GM23248 (cell line): ENCODE results near the gene IRX2. TPM values are rescaled to one million over a fixed set of nuclear protein-coding genes. Genes with fewer than 3 reads are reported as not detected.
A peak's percentile ranks its signal among the peaks of the same experiment; 100 is the strongest.

ENCODE experiments used
- DNase-seq: peaks from one replicate; pipeline ENCODE4 v3.0.0-alpha.2; 2015
- H2AFZ ChIP-seq: fragments of 200-600 bp; sonication (generic); 2 replicates; pipeline ENCODE4 v1.6.1; 2016; ENCODE audit warnings: antibody characterized with exemption
- H3F3A ChIP-seq: fragments of 200-600 bp; sonication (generic); 2 replicates; pipeline ENCODE4 v1.6.1; 2016; ENCODE audit warnings: mild to moderate bottlenecking, antibody characterized with exemption, mixed run types; ENCODE audit not compliant: insufficient read depth
- H3K27ac ChIP-seq: fragments of 200-600 bp; sonication (generic); 2 replicates; pipeline ENCODE4 v1.5.1; 2016; ENCODE audit warnings: mild to moderate bottlenecking
- H3K27me3 ChIP-seq: fragments of 200-600 bp; sonication (generic); replicated peaks from 2 replicates; pipeline ENCODE4 v1.6.1; 2016; ENCODE audit warnings: mild to moderate bottlenecking; ENCODE audit not compliant: insufficient read depth
- H3K36me3 ChIP-seq: fragments of 200-600 bp; sonication (generic); 2 replicates; pipeline ENCODE4 v1.6.1; 2016; ENCODE audit warnings: low read depth, mild to moderate bottlenecking
- H3K4me1 ChIP-seq: fragments of 200-600 bp; sonication (generic); 2 replicates; pipeline ENCODE4 v1.6.1; 2016; ENCODE audit warnings: mild to moderate bottlenecking; ENCODE audit not compliant: insufficient read depth
- H3K4me2 ChIP-seq: fragments of 200-600 bp; sonication (generic); one replicate; pipeline ENCODE4 v1.6.1; 2016; ENCODE audit warnings: mild to moderate bottlenecking; ENCODE audit not compliant: unreplicated experiment
- H3K4me3 ChIP-seq: fragments of 200-600 bp; sonication (generic); 2 replicates; pipeline ENCODE4 v1.5.1; 2016; ENCODE audit warnings: mild to moderate bottlenecking
- H3K79me2 ChIP-seq: fragments of 200-600 bp; sonication (generic); 2 replicates; pipeline ENCODE4 v1.6.1; 2016; ENCODE audit warnings: mild to moderate bottlenecking; ENCODE audit not compliant: insufficient read depth
- H3K9ac ChIP-seq: fragments of 200-600 bp; sonication (generic); 2 replicates; pipeline ENCODE4 v1.6.1; 2016; ENCODE audit warnings: mild to moderate bottlenecking
- H3K9me2 ChIP-seq: fragments of 200-600 bp; sonication (generic); 2 replicates; pipeline ENCODE4 v1.6.1; 2016; ENCODE audit warnings: mixed run types, mild to moderate bottlenecking, moderate library complexity; ENCODE audit not compliant: insufficient read depth
- H3K9me3 ChIP-seq: fragments of 200-600 bp; sonication (generic); one replicate; pipeline ENCODE4 v1.6.1; 2017; ENCODE audit warnings: low read depth
- H4K20me1 ChIP-seq: fragments of 200-600 bp; sonication (generic); 2 replicates; pipeline ENCODE4 v1.6.0; 2016; ENCODE audit not compliant: insufficient read depth
- EZH2 ChIP-seq: fragments of 200-600 bp; sonication (generic); IDR thresholded peaks from 2 replicates; pipeline ENCODE4 v1.6.1; 2018; ENCODE audit warnings: antibody characterized with exemption, mild to moderate bottlenecking; ENCODE audit not compliant: insufficient read depth, poor library complexity, severe bottlenecking
- EZH2phosphoT487 ChIP-seq: fragments of 200-600 bp; sonication (generic); IDR thresholded peaks from 2 replicates; pipeline ENCODE4 v1.6.1; 2018; ENCODE audit warnings: antibody characterized with exemption, moderate library complexity, mild to moderate bottlenecking, low read depth; ENCODE audit not compliant: insufficient read depth
- WGBS, 2 experiments: methylation state at CpG; one replicate each; pipeline ENCODE4 v1.1.6; 2015 to 2017; ENCODE audit warnings: low lambda C conversion rate in 2 of 2, low coverage in 1 of 2; ENCODE audit errors: missing lambda C conversion rate in 2 of 2; 5-methylcytosine and 5-hydroxymethylcytosine counted together
- in situ Hi-C: fragments of 300-500 bp; cut with MboI; formaldehyde crosslinking; loops from 2 replicates; pipeline ENCODE4 v1.15.0; 2020
- polyA plus RNA-seq: library from polyadenylated mRNA; unstranded; fragments of >200 nt; fragmentation: Nextera tagmentation; extraction: Ambion mirVana; gene quantifications from 2 replicates; pipeline ENCODE4 v1.2.1, GENCODE V29; 2016
- total RNA-seq: library from RNA; depleted of rRNA; stranded (reverse); fragments of >200 nt; shearing (Covaris generic); gene quantifications from 2 replicates; pipeline ENCODE4 v1.2.3, GENCODE V29; 2014; rRNA removed

Gene IRX2
- total RNA-seq (30.6 and 38.1 TPM in 2 replicates), polyA plus RNA-seq (6.1 TPM in 2 replicates)

DNA sequence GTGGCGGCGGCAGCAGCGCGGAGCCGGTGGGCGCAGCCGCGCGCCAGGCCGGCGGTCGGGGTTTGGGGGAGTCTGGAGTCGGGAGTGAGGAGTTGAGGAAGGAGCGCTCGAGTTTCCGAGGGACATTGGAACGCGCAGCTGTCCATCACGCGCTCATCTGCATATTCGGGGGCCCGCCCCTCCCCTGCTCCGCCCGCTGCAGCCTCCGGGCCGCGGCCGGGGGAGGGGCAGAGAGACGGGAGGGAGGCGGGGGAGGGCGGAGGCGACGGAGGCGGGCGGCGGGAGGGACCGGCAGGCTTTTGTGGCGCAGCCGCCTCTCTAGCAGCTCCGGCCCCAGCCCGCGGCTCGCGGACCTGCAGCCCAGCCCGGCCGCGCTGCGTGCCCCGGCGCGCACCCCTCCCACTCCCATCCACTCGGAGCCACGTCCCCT lies at the start of gene IRX2:
Gene IRX2, minus strand, starts transcription at position 86 of the 430 bp plus-strand sequence. CDS start 264 bp downstream, outside the sequence.
- 1% methylated on average over 43 of the region's 53 CpGs; no CpG with 5 or more reads in 1 of the 2 experiments for WGBS, 2 experiments
- peak; percentile 99 for DNase-seq
- Histone ChIP-seq H3K4me2 (peak within 1 kb of the TSS; percentile 97), H3K9me2 (no peaks in the 10 kb centered on the region), H3K36me3 (no peaks in the 10 kb centered on the region), H3K4me3 (peak within 1 kb of the TSS; percentile 99), H3K9me3 (no peaks in the 10 kb centered on the region), H3K27me3 (no peaks in the 10 kb centered on the region), H3K27ac (peak within 1 kb of the TSS; percentile 84), H4K20me1 (no peaks in the 10 kb centered on the region), H3F3A (peaks cover 4% of the 10 kb centered on the region), H2AFZ (peak within 1 kb of the TSS; percentile 74), H3K4me1 (peaks cover 19% of the 10 kb centered on the region), H3K79me2 (peaks cover 77% of the 10 kb centered on the region), H3K9ac (peak within 1 kb of the TSS; percentile 92)
- in situ Hi-C loops = no loop called here
- TF ChIP-seq EZH2 (no peak), EZH2phosphoT487 (no peak)

DNA sequence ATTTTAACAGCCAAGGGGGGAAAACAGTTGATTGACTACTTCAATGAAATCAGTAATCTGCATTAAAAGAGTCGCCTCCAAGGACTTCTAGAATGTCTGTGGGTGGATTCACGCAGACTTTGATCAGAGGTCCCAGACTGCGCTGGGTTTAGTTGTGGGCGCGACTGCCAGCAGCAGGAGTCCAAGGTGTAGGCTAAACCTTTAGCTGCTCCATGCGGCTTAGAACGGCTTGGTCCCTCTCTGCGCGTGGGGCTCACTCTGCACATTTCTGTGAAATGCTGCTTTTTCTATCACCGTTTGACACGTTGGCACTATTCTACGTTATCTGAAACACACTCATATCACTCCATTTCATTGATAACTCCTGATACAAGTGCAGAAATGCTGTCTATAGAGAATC lies 48.6 kb upstream of the IRX2 start:
- Histone ChIP-seq H3K9me2 (no peaks in the 10 kb centered on the region), H3K36me3 (no peaks in the 10 kb centered on the region), H2AFZ (no peak overlapping the region), H3K9ac (no peak overlapping the region), H4K20me1 (no peaks in the 10 kb centered on the region), H3F3A (no peaks in the 10 kb centered on the region), H3K4me2 (no peak overlapping the region), H3K4me1 (no peaks in the 10 kb centered on the region), H3K27me3 (no peaks in the 10 kb centered on the region), H3K79me2 (no peaks in the 10 kb centered on the region), H3K9me3 (no peaks in the 10 kb centered on the region), H3K27ac (no peak overlapping the region), H3K4me3 (no peak overlapping the region)
- WGBS, 2 experiments = 59 to 61% methylated on average over 12 of the region's 12 CpGs
- no peak for TF ChIP-seq EZH2phosphoT487
- TF ChIP-seq EZH2 = no peak
- in situ Hi-C loops = no loop called here
- no peak for DNase-seq

DNA sequence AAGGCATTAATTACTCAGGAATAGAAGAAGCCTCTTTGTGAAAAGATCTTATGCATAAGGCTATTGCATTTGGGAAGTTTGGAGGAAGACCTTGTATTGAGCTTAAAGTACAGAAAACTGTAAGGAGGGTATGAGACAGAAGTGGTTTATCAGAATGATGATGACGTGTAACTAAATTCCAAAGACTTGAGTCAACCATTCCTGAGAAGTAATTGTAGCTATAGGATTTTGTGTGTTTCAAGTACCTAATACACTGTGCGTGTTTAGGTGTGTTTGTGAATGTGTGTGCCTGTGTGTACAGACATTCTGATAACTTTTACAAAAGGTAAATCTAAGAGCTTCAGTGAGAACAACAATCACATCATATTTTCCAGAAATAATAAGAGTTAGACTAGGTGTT lies 46.5 kb upstream of the IRX2 start:
- H2AFZ ChIP-seq = no peak overlapping the region

GRCh38 chr5:2797160-2797559 lies 45.7 kb upstream of the IRX2 start:
- H3K4me3 ChIP-seq = no peak overlapping the region
- no peak overlapping the region for H3K27ac ChIP-seq
- H3K9me2 ChIP-seq = no peaks in the 10 kb centered on the region; the same call in 1 of the 2 replicates
- no peaks in the 10 kb centered on the region for H3K9me3 ChIP-seq
- H3K79me2 ChIP-seq = no peaks in the 10 kb centered on the region
- 52 to 53% methylated on average over 3 of the region's 3 CpGs for WGBS, 2 experiments
- no peaks in the 10 kb centered on the region for H3K36me3 ChIP-seq
- in situ Hi-C loops = no loop called here
- H3K4me1 ChIP-seq = no peaks in the 10 kb centered on the region
- TF ChIP-seq EZH2phosphoT487 (no peak), EZH2 (no peak)
- no peak overlapping the region for H2AFZ ChIP-seq
- H3F3A ChIP-seq = no peaks in the 10 kb centered on the region
- no peak for DNase-seq
- no peaks in the 10 kb centered on the region for H3K27me3 ChIP-seq
- H3K4me2 ChIP-seq = no peak overlapping the region
- H4K20me1 ChIP-seq = no peaks in the 10 kb centered on the region
- no peak overlapping the region for H3K9ac ChIP-seq

More for the DNA sequence above, 46.5 kb upstream of the IRX2 start:
- Histone ChIP-seq H3K4me1 (no peaks in the 10 kb centered on the region), H3K4me2 (no peak overlapping the region), H3K4me3 (no peak overlapping the region), H3K27ac (no peak overlapping the region), H4K20me1 (no peaks in the 10 kb centered on the region), H3K9me3 (no peaks in the 10 kb centered on the region), H3K9me2 (no peaks in the 10 kb centered on the region), H3K36me3 (no peaks in the 10 kb centered on the region), H3K79me2 (no peaks in the 10 kb centered on the region), H3F3A (no peaks in the 10 kb centered on the region), H3K27me3 (no peaks in the 10 kb centered on the region), H3K9ac (no peak overlapping the region)
- WGBS, 2 experiments = 43 to 44% methylated on average over 2 of the region's 2 CpGs
- TF ChIP-seq EZH2 (no peak), EZH2phosphoT487 (no peak)
- DNase-seq = peak; percentile 6
- in situ Hi-C loops = no loop called here

DNA sequence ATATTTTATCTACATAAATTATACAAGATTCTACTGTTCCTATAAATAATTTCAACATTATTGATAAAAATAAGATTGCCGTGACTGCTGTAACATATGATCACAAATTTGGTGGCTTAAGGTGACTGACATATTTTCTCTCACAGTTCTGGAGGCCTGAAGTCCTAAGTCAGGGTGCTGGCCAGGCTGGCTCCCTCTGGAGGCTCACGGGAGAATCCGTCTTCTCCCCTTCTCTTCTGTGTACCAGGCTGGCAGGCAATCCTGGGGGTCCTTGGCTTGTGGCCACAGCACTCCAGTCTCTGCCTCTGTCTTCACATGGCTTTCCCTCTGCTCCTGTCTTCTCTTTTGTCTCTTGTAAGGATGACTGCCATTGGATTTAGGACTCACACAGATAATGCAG lies 31.7 kb upstream of the IRX2 start:
- in situ Hi-C loops = no loop called here
- Histone ChIP-seq H3K4me3 (no peak overlapping the region), H3K79me2 (no peaks in the 10 kb centered on the region), H4K20me1 (no peaks in the 10 kb centered on the region), H3F3A (no peaks in the 10 kb centered on the region), H3K9me3 (no peaks in the 10 kb centered on the region), H3K27ac (no peak overlapping the region), H2AFZ (no peak overlapping the region), H3K27me3 (no peaks in the 10 kb centered on the region), H3K36me3 (no peaks in the 10 kb centered on the region), H3K4me1 (no peaks in the 10 kb centered on the region), H3K9me2 (no peaks in the 10 kb centered on the region), H3K4me2 (no peak overlapping the region), H3K9ac (no peak overlapping the region)
- peak; percentile 4 for DNase-seq
- 18% methylated on average over 3 of the region's 3 CpGs for WGBS, 2 experiments
- TF ChIP-seq EZH2phosphoT487 (no peak), EZH2 (no peak)
